ENCODE measurements around the gene CNOT4. TPM values are rescaled to one million over a fixed set of nuclear protein-coding genes. Genes with fewer than 3 reads are reported as not detected.

CNOT4 gene
- total and polyA plus RNA-seq, 2 donors (not counting 1 experiment from before 2014, with no cell fraction given), result 14.9 to 15.9 TPM

GRCh38 chr7:135333946-135334345, 176.0 kb downstream of the CNOT4 start:
- Histone ChIP-seq H3K36me3 (ENCODE audit: control insufficient read depth, insufficient read depth, low read length) (no peaks in the 10 kb centered on the region), H4K20me1 (ENCODE audit: control insufficient read depth, extremely low read depth, insufficient read depth, low read length) (no peaks in the 10 kb centered on the region), H3K27me3 (ENCODE audit: control insufficient read depth, insufficient read depth, low read length) (no peaks in the 10 kb centered on the region), H2AFZ (ENCODE audit: low read length) (no peak overlapping the region), H3K4me1 (ENCODE audit: control insufficient read depth, extremely low read depth, insufficient read depth, low read length) (no peaks in the 10 kb centered on the region), H3K9me3 (ENCODE audit: control insufficient read depth, insufficient read depth, low read depth, low read length) (no peaks in the 10 kb centered on the region), H3K9ac (ENCODE audit: insufficient read depth, low read length) (no peak overlapping the region), H3K4me3 (replicated peaks in 1 of 4; ENCODE audit: control extremely low read depth in 1 of 4, insufficient read depth in 1 of 4, low read depth in 3 of 4, low read length in 4 of 4) (no peak overlapping the region), H3K27ac (ENCODE audit: insufficient read depth, low read length) (no peak overlapping the region), H3K79me2 (ENCODE audit: control insufficient read depth, insufficient read depth, low read length) (no peaks in the 10 kb centered on the region), H3K4me2 (ENCODE audit: extremely low read depth, insufficient read depth, low read length) (no peak overlapping the region)
- TF ChIP-seq EZH2 (IDR thresholded peaks at IDR 0.05; ENCODE audit: low read length, missing control alignments), result no peak
- TF ChIP-seq CTCF (conservative IDR thresholded peaks at IDR 0.05 in 1 of 2, IDR thresholded peaks at IDR 0.05 in 1 of 2; ENCODE audit: low read depth in 1 of 2, low read length in 2 of 2), result no peak
- no peak for DNase-seq (ENCODE audit: low read depth in 2 of 2)

- Histone ChIP-seq H3K4me1 (ENCODE audit: control insufficient read depth, extremely low read depth, insufficient read depth, low read length) (no peaks in the 10 kb centered on the region), H3K9ac (ENCODE audit: insufficient read depth, low read length) (no peak overlapping the region), H3K27ac (ENCODE audit: insufficient read depth, low read length) (no peak overlapping the region), H3K27me3 (ENCODE audit: control insufficient read depth, insufficient read depth, low read length) (no peaks in the 10 kb centered on the region), H3K4me2 (ENCODE audit: extremely low read depth, insufficient read depth, low read length) (no peak overlapping the region), H3K4me3 (replicated peaks in 1 of 4; ENCODE audit: control extremely low read depth in 1 of 4, insufficient read depth in 1 of 4, low read depth in 3 of 4, low read length in 4 of 4) (no peak overlapping the region), H2AFZ (ENCODE audit: low read length) (no peak overlapping the region), H3K36me3 (ENCODE audit: control insufficient read depth, insufficient read depth, low read length) (no peaks in the 10 kb centered on the region), H3K9me3 (ENCODE audit: control insufficient read depth, insufficient read depth, low read depth, low read length) (no peaks in the 10 kb centered on the region), H3K79me2 (ENCODE audit: control insufficient read depth, insufficient read depth, low read length) (no peaks in the 10 kb centered on the region), H4K20me1 (ENCODE audit: control insufficient read depth, extremely low read depth, insufficient read depth, low read length) (no peaks in the 10 kb centered on the region)
- peak in 1 of 2 donors; percentile 30 for DNase-seq (ENCODE audit: low read depth in 2 of 2)
- TF ChIP-seq EZH2 (IDR thresholded peaks at IDR 0.05; ENCODE audit: low read length, missing control alignments) (no peak), CTCF (conservative IDR thresholded peaks at IDR 0.05 in 1 of 2, IDR thresholded peaks at IDR 0.05 in 1 of 2; ENCODE audit: low read depth in 1 of 2, low read length in 2 of 2) (no peak)
Measured at GRCh38 chr7:135333200-135333599, 176.7 kb downstream of the CNOT4 start.

GRCh38 chr7:135330088-135330487, 179.8 kb downstream of the CNOT4 start:
- Histone ChIP-seq H3K9me3 (ENCODE audit: control insufficient read depth, insufficient read depth, low read depth, low read length) (no peaks in the 10 kb centered on the region), H3K27ac (ENCODE audit: insufficient read depth, low read length) (no peak overlapping the region), H3K27me3 (ENCODE audit: control insufficient read depth, insufficient read depth, low read length) (no peaks in the 10 kb centered on the region), H2AFZ (ENCODE audit: low read length) (no peak overlapping the region), H3K79me2 (ENCODE audit: control insufficient read depth, insufficient read depth, low read length) (no peaks in the 10 kb centered on the region), H3K36me3 (ENCODE audit: control insufficient read depth, insufficient read depth, low read length) (no peaks in the 10 kb centered on the region), H3K9ac (ENCODE audit: insufficient read depth, low read length) (no peak overlapping the region), H4K20me1 (ENCODE audit: control insufficient read depth, extremely low read depth, insufficient read depth, low read length) (no peaks in the 10 kb centered on the region), H3K4me2 (ENCODE audit: extremely low read depth, insufficient read depth, low read length) (no peak overlapping the region), H3K4me1 (ENCODE audit: control insufficient read depth, extremely low read depth, insufficient read depth, low read length) (no peaks in the 10 kb centered on the region), H3K4me3 (replicated peaks in 1 of 4; ENCODE audit: control extremely low read depth in 1 of 4, insufficient read depth in 1 of 4, low read depth in 3 of 4, low read length in 4 of 4) (no peak overlapping the region)
- TF ChIP-seq CTCF (conservative IDR thresholded peaks at IDR 0.05 in 1 of 2, IDR thresholded peaks at IDR 0.05 in 1 of 2; ENCODE audit: low read depth in 1 of 2, low read length in 2 of 2), result no peak
- no peak for TF ChIP-seq EZH2 (IDR thresholded peaks at IDR 0.05; ENCODE audit: low read length, missing control alignments)
- DNase-seq (ENCODE audit: low read depth in 2 of 2), result no peak

Data from fibroblast of lung (primary cell).